ENCODE data around the gene ABCB8. TPM values are rescaled to one million over a fixed set of nuclear protein-coding genes. Genes with fewer than 3 reads are reported as not detected.

The ABCB8 gene
- total RNA-seq, 1 donor: 35.4 TPM

DNA sequence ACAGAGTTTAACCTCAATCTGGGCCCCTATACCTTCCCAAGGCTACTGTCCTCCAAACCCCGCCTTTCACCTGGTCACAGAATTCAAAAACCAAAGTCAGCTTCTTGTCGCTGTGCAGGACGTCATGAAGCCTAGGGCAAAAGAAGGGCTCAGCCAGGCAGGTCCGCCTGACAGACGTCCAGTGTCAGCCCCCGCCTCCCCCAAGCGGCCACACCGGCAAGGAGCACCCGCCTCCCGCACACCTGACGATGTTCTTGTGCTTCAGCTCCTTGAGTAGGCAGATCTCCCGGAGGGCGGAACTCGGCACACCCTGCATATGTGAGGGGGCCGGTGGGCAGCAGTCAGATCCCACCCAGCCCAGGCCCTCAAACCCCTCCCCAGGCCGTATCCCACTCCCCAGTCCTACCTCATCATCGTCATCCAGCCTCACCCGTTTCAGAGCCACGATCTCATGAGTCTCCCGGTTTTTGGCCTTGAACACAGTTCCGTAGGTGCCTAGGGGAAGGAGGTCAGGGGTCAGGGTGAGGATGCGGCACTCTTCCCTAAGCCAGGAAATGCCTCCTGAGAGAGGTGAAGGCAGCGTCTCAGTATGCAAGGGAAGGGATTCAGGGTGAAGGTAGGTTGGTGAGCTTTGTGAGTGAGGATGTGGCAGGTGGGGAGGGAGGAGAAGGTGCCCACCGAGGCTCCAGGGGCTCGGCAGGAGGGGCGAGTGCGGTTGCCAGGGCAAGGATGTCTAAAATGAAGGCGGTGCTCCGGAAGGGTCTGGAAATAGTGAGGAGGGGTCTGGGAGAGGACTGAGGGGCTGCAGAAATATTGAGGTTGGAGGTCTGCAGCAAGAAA, 28.6 kb downstream of the ABCB8 start:
- DNase-seq (ENCODE audit: low read depth): no peak
- H3K4me3 ChIP-seq (ENCODE audit: low read depth, low read length): peak overlapping the region; percentile 87
- TF ChIP-seq, protein P1, sequence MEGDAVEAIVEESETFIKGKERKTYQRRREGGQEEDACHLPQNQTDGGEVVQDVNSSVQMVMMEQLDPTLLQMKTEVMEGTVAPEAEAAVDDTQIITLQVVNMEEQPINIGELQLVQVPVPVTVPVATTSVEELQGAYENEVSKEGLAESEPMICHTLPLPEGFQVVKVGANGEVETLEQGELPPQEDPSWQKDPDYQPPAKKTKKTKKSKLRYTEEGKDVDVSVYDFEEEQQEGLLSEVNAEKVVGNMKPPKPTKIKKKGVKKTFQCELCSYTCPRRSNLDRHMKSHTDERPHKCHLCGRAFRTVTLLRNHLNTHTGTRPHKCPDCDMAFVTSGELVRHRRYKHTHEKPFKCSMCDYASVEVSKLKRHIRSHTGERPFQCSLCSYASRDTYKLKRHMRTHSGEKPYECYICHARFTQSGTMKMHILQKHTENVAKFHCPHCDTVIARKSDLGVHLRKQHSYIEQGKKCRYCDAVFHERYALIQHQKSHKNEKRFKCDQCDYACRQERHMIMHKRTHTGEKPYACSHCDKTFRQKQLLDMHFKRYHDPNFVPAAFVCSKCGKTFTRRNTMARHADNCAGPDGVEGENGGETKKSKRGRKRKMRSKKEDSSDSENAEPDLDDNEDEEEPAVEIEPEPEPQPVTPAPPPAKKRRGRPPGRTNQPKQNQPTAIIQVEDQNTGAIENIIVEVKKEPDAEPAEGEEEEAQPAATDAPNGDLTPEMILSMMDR (IDR thresholded peaks at IDR 0.05; ENCODE audit: insufficient read depth, low read depth, low read length): no peak

DNA sequence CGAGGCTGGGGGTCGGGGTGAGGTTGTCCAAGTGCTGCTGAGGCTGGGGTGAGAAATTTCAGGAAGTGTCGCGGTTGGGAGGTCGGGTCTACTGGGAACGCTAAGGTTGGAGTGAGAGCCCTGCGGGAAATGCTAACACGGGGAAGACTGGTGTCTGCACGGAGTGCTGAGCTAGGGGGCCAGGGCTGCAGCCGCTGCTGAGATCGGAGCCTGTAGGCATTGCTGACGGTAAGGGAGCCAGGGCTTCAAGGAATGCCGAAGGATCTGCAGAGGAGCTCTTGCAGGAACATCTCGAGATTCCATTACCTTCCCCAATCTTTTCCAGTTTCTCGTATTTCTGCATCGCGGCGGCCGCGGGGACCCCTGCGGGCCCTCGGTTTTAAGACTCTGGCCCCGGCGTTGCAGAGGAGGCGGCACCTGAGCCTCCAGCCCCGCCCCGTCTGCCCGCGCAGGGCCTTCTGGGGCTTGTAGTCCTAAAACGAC, 29.3 kb downstream of the ABCB8 start, which contains the start of gene CDK5:
Gene CDK5, minus strand, starts transcription at position 392 of the 483 bp plus-strand sequence. Its CDS starts 49 bp downstream, at position 343.
- no peak for DNase-seq (ENCODE audit: low read depth)
- TF ChIP-seq, protein P1 (IDR thresholded peaks at IDR 0.05; ENCODE audit: insufficient read depth, low read depth, low read length): no peak
- peak within 1 kb of the TSS; percentile 87 for H3K4me3 ChIP-seq (ENCODE audit: low read depth, low read length)

DNA sequence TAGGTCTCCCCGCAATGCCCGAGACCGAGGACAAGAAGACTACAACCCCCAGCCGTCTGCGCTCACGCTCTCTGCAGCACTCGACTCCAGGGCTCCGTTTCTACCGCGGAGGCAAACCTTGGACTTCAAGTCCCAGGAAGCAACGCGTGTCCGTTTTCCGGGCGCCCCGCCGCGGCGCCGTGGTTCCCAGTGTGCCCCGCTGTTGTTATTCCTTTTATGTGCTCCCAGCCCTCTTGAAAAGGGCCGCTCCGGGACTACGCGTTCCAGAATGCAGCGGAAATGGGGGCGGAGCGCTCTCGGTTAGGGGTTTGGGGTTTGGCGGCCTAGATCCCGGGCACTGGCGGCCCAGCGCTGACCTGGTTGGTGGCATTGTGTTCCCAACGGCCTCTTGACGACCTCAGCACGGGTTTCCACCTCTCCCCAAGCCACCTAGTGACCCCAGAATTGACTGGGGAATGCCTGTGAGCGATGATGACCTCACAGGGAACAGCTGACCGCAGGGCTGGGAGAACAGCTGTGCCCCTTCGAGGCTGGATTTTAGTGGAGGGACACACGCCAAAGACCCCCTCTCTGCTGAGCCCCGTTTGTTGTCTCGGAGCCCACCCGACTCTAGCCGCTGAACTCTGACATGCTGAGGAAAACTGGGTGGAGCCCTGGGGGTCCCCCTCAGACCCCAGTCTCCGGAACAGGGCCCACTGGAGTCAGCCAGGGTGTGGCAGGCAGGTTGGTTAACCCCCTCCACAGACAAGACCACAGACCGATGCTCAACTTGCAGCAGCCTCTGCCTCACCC, 29.9 kb downstream of the ABCB8 start:
- DNase-seq (ENCODE audit: low read depth): peak; percentile 100
- peak overlapping the region; percentile 87 for H3K4me3 ChIP-seq (ENCODE audit: low read depth, low read length)
- TF ChIP-seq, protein P1 (IDR thresholded peaks at IDR 0.05; ENCODE audit: insufficient read depth, low read depth, low read length): no peak

DNA sequence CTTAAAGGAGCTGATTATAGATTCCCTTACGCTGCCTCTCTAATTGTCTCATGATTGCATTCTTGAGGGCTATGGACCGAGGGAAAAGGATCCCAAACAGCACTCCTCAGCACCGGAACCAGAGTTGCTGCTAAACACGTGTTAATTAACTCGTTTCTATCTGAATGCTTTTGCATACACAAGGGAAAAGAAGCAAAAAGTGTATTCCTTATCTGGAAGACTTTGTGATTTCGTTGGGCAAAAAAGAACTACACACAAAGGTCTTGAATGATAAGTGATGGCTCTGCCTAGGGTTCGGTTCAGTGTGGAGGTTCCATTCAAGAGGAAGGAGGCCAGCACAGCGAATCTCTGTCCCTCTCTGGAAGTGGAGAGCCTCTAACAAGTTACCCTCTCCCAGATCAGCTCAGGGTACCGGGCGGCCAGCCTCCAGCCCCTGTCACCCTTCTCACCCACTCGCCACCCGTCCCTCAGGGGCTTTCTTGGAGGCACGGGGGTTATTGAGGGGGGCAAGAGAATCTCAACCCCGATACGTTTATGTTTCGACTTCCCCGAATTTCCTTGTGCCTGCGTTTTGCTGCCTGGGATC, 30.6 kb downstream of the ABCB8 start:
- peak overlapping the region; percentile 87 for H3K4me3 ChIP-seq (ENCODE audit: low read depth, low read length)
- TF ChIP-seq, protein P1 (IDR thresholded peaks at IDR 0.05; ENCODE audit: insufficient read depth, low read depth, low read length): no peak
- DNase-seq (ENCODE audit: low read depth): peak; percentile 68

DNA sequence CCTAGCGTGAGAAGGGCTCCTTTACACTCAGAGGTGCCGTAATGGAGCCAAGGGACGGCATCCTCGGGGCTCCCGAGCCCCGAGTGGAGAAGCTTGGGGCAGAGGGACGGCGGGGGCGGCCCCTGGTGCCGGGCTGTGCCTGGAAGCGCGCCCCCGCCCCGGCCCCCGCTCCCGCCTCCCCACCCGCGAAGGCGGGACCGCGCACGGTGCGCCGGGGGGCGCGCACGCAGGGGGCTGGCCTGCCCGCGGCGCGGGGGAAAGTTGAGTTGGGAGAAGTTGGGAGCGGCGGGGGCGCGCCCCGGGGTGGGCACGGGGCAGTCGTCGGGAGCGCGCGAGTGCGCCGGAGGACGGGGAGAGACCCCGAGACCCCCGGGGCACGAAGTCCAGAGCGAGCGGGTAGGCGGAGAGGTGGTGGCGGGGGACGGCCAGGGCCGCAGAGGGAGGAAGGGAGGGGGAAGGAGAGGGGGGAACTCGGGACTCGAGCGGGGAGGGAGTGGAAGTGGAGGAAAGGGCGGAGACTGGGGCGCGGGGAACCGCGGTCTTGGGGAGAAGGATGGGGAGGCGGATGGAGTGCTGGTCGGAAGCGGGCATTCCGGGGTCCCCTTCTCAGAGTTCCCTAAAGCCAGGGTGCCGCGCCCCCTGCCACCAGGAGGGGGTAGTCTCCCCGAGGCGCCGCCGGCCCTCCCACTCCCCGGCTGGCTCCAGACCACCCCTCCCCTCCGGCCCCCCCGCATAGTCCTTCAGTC, 31.3 kb downstream of the ABCB8 start, which contains the start of gene SLC4A2:
Gene SLC4A2, plus strand, starts transcription at position 223 of the 746 bp plus-strand sequence. CDS start 2,399 bp downstream, outside the sequence.
- TF ChIP-seq, protein P1 (IDR thresholded peaks at IDR 0.05; ENCODE audit: insufficient read depth, low read depth, low read length): peak; percentile 54
- peak within 1 kb of the TSS; percentile 88 for H3K4me3 ChIP-seq (ENCODE audit: low read depth, low read length)
- peak; percentile 72 for DNase-seq (ENCODE audit: low read depth)

DNA sequence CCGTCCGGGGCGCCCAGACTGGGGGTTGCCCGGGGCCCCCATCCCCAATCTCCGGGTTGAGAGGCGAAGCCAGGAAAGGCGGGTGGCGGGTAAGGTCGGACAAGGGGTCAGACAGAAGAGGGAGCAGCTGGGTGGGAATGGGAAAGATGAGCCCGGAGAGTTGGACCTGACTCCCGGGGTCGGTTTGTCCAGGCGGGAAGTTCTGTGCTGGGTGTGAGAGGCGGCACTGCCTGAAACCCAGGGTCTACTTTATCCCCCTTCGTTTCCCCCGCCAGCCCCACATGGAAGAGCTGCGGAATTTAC, 31.8 kb downstream of the ABCB8 start:
- TF ChIP-seq, protein P1 (IDR thresholded peaks at IDR 0.05; ENCODE audit: insufficient read depth, low read depth, low read length): no peak

More for the DNA sequence above, 31.8 kb downstream of the ABCB8 start:
- DNase-seq (ENCODE audit: low read depth): no peak
- peak overlapping the region; percentile 88 for H3K4me3 ChIP-seq (ENCODE audit: low read depth, low read length)

Measured in fibroblast of villous mesenchyme (primary cell).